GM12878 (cell line): ENCODE data around the gene ATRN.

ENCODE experiments used
- NR2C2 ChIP-seq: IDR thresholded peaks from 2 replicates; pipeline ENCODE4 v1.6.1; 2011; ENCODE audit warnings: borderline replicate concordance, low read depth; ENCODE audit not compliant: control insufficient read depth, insufficient read length
- POLR2AphosphoS5 ChIP-seq: IDR thresholded peaks from 2 replicates; pipeline ENCODE4 v1.6.1; 2011; ENCODE audit warnings: mild to moderate bottlenecking, low read length, inconsistent platforms

GRCh38 chr20:3689978-3690377 is 219.2 kb downstream of the ATRN start:
- TF ChIP-seq NR2C2 (no peak), POLR2AphosphoS5 (no peak)
